GM12878 (cell line): ENCODE results near the gene NEK11. TPM values are rescaled to one million over a fixed set of nuclear protein-coding genes. Genes with fewer than 3 reads are reported as not detected.
A peak's percentile ranks its signal among the peaks of the same experiment; 100 is the strongest.

Experiments used
- CHD1 ChIP-seq: IDR thresholded peaks from 2 replicates; pipeline ENCODE4 v1.6.1; 2012; ENCODE audit warnings: low read depth, low read length, improper control_type of control experiment
- CHD4 ChIP-seq: fragments of 200-600 bp; sonication (generic); IDR thresholded peaks from 2 replicates; pipeline ENCODE4 v1.6.1; 2016; ENCODE audit warnings: mild to moderate bottlenecking
- E4F1 ChIP-seq: fragments of 450-650 bp; IDR thresholded peaks from 2 replicates; pipeline ENCODE4 v1.6.1; 2018; ENCODE audit warnings: borderline replicate concordance, mild to moderate bottlenecking; ENCODE audit not compliant: partially characterized antibody
- FOXK2 ChIP-seq: fragments of 450-650 bp; IDR thresholded peaks from 2 replicates; pipeline ENCODE4 v1.6.1; 2017; ENCODE audit warnings: mild to moderate bottlenecking, moderate library complexity
- GABPA ChIP-seq: IDR thresholded peaks from 2 replicates; pipeline ENCODE4 v1.6.1; 2014; ENCODE audit warnings: antibody characterized with exemption, low read depth, mild to moderate bottlenecking, inconsistent platforms
- GATAD2B ChIP-seq: fragments of 450-650 bp; conservative IDR thresholded peaks from 2 replicates; pipeline ENCODE4 v1.6.1; 2017; ENCODE audit warnings: low read depth, mild to moderate bottlenecking, moderate library complexity
- HSF1 ChIP-seq: fragments of 150-350 bp; IDR thresholded peaks from 2 replicates; pipeline ENCODE4 v1.6.1; 2014; ENCODE audit warnings: mild to moderate bottlenecking, low read depth, low read length
- IKZF2 ChIP-seq, 2 experiments: fragments of 450-650 bp; IDR thresholded peaks; 2 replicates each; pipeline ENCODE4 v1.6.1; 2017; ENCODE audit warnings: mild to moderate bottlenecking in 2 of 2, moderate library complexity in 2 of 2
- IRF4 ChIP-seq: IDR thresholded peaks from 2 replicates; pipeline ENCODE4 v1.6.1; 2011; ENCODE audit warnings: low read depth, low read length
- IRF5 ChIP-seq: fragments of 450-650 bp; IDR thresholded peaks from 2 replicates; pipeline ENCODE4 v1.6.1; 2017; ENCODE audit warnings: borderline replicate concordance
- RB1 ChIP-seq: fragments of 450-650 bp; formaldehyde crosslinking; IDR thresholded peaks from 2 replicates; pipeline ENCODE4 v1.6.1; 2017; ENCODE audit warnings: mild to moderate bottlenecking, borderline replicate concordance
- RCOR1 ChIP-seq: conservative IDR thresholded peaks from 2 replicates; pipeline ENCODE4 v1.6.1; 2012; ENCODE audit warnings: low read depth, low read length, improper control_type of control experiment
- SUZ12 ChIP-seq: fragments of 200-600 bp; sonication (generic); IDR thresholded peaks from one replicate; pipeline ENCODE4 v1.6.1; 2018; ENCODE audit warnings: antibody characterized with exemption, mild to moderate bottlenecking; ENCODE audit not compliant: unreplicated experiment
- TAF1 ChIP-seq: IDR thresholded peaks from 2 replicates; pipeline ENCODE4 v1.6.1; 2011; ENCODE audit warnings: mild to moderate bottlenecking, low read depth, low read length, borderline replicate concordance
- TARDBP ChIP-seq: IDR thresholded peaks from 2 replicates; pipeline ENCODE4 v1.6.1; 2016; ENCODE audit warnings: borderline replicate concordance
- TCF12 ChIP-seq: IDR thresholded peaks from 2 replicates; pipeline ENCODE4 v1.6.1; 2011; ENCODE audit warnings: low read depth, mild to moderate bottlenecking, low read length
- ZNF207 ChIP-seq: fragments of 450-650 bp; IDR thresholded peaks from 2 replicates; pipeline ENCODE4 v1.6.1; 2014; ENCODE audit warnings: antibody characterized with exemption, mild to moderate bottlenecking, borderline replicate concordance
- polyA plus RNA-seq, 11 experiments: library from polyadenylated mRNA; depleted of rRNA in 4 of 11; unstranded in 6 of 11; stranded (reverse) in 5 of 11; fragments of >200 nt; fragmentation: Nextera tagmentation in 4 of 11; fragmentation: Illumina TruSeq in 1 of 11; extraction: Ambion mirVana in 4 of 11; extraction: Trizol in 1 of 11; gene quantifications; 1 replicate in 1 of 11; 2 replicates in 10 of 11; pipeline versions ENCODE4 v1.2.1 to v1.2.3, GENCODE V29; 2011 to 2016; ENCODE audit warnings: inconsistent platforms in 2 of 11, missing spikeins in 2 of 11, low read depth in 1 of 11
- total RNA-seq, 4 experiments: library from RNA; depleted of rRNA in 3 of 4; stranded (reverse); fragments of >200 nt in 3 of 4; fragmentation: Illumina TruSeq in 1 of 4; extraction: Trizol in 1 of 4; gene quantifications; 2 replicates each; pipeline versions ENCODE4 v1.2.1 to v1.2.3, GENCODE V29; 2013 to 2021
- TF ChIP-seq, protein P1 (sequence below): fragments of 450-650 bp; conservative IDR thresholded peaks from 2 replicates; pipeline ENCODE4 v1.6.1; 2017; ENCODE audit warnings: mild to moderate bottlenecking, moderate library complexity

The NEK11 gene
- total and polyA plus RNA-seq, 10 of the 15 experiments (the other 5 are each of a cell fraction or from before 2014, with no cell fraction given): 0.05 to 0.94 (median 0.36) TPM; not detected in 1

DNA sequence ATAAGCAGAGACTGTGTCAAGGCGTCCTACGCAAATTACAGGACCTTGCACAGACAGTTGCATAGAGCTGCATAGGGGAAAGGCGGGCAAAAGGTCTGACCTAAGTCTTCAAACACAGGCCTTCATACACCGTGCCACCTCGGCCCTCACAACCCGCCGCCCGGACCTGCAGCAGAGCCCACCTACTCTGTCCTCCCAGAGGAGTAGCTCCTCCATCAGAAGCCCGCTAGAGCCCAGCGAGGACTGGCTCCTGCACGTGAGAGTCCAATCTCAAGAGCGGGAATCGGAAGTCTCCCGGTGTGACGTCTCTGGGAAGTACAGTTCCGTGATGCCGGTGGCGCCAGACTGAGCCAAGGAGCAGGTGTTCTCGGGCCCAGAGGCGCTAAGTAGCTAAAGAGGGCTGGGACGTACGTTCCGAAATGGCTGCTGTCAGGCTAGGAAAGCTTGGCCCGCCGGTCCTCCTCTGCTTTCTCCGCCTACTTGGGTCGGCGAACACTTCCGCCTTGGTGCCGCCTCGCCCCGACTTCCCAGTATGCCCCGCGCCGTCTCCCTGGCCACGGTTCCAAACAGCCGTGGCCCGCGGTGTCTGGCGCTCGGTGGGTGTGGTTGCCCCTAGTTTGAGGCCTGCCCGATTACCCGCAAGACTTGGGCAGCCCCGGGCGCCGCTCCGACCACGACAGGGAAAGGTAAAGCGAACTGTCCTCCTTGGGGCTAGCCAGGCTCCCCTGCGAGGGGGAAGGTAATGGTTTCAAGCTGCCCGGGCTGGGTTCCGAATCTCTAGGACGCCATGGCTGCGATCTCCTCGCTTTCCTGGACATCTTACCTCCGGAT lies at the start of gene NEK11, which contains the start of gene ASTE1 (continued):
- TF ChIP-seq HSF1 (no peak), SUZ12 (no peak), IRF5 (no peak), RB1 (peak; percentile 57; the same call in 1 of the 2 replicates), IKZF2 (IDR thresholded peaks at IDR 0.05) (peak; percentile 43 to 45; a peak in 2 of 4 replicates), RCOR1 (0 out of 2 replicates have a peak, but pooled peaks have one; percentile 48), E4F1 (peak; percentile 48), ZNF207 (no peak), TCF12 (0 out of 2 replicates have a peak, but pooled peaks have one; percentile 13), GABPA (peak; percentile 70; the same call in 1 of the 2 replicates), IRF4 (0 out of 2 replicates have a peak, but pooled peaks have one; percentile 9), TARDBP (peak; percentile 66; the same call in 1 of the 2 replicates), GATAD2B (0 out of 2 replicates have a peak, but pooled peaks have one; percentile 51), FOXK2 (no peak), TAF1 (peak; percentile 82; the same call in 1 of the 2 replicates), CHD4 (no peak), CHD1 (no peak)
- TF ChIP-seq, protein P1, sequence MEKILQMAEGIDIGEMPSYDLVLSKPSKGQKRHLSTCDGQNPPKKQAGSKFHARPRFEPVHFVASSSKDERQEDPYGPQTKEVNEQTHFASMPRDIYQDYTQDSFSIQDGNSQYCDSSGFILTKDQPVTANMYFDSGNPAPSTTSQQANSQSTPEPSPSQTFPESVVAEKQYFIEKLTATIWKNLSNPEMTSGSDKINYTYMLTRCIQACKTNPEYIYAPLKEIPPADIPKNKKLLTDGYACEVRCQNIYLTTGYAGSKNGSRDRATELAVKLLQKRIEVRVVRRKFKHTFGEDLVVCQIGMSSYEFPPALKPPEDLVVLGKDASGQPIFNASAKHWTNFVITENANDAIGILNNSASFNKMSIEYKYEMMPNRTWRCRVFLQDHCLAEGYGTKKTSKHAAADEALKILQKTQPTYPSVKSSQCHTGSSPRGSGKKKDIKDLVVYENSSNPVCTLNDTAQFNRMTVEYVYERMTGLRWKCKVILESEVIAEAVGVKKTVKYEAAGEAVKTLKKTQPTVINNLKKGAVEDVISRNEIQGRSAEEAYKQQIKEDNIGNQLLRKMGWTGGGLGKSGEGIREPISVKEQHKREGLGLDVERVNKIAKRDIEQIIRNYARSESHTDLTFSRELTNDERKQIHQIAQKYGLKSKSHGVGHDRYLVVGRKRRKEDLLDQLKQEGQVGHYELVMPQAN: peak; percentile 88
